Measurements from ENCODE around the gene NPTX2. TPM values are rescaled to one million over a fixed set of nuclear protein-coding genes. Genes with fewer than 3 reads are reported as not detected.

NPTX2 gene
- polyA plus RNA-seq, 1 donor from 2014 or later = 0.98 TPM

GRCh38 chr7:98669329-98670000 is 52.4 kb downstream of the NPTX2 start:
- Histone ChIP-seq H3K79me2 (replicated peaks; ENCODE audit: insufficient read depth, low read length) (no peaks in the 10 kb centered on the region), H3K4me3 (ENCODE audit: low read length) (no peak overlapping the region), H3K4me2 (ENCODE audit: low read length) (no peak overlapping the region), H3K9me2 (ENCODE audit: insufficient read depth, low read length) (no peaks in the 10 kb centered on the region), H3K27me3 (ENCODE audit: insufficient read depth, low read depth, low read length) (no peaks in the 10 kb centered on the region), H3K9me3 (ENCODE audit: low read length) (no peaks in the 10 kb centered on the region), H3F3A (ENCODE audit: insufficient read depth, low read length, poor library complexity, severe bottlenecking) (no peaks in the 10 kb centered on the region), H3K9ac (ENCODE audit: low read length) (no peak overlapping the region), H3K27ac (ENCODE audit: low read length) (no peak overlapping the region), H3K36me3 (ENCODE audit: insufficient read depth, low read length) (no peaks in the 10 kb centered on the region), H2AFZ (ENCODE audit: low read depth, low read length) (no peak overlapping the region), H4K20me1 (ENCODE audit: insufficient read depth) (no peaks in the 10 kb centered on the region)
- TF ChIP-seq SMC3 (conservative IDR thresholded peaks at IDR 0.05; ENCODE audit: poor library complexity) (no peak), EZH2 (IDR thresholded peaks at IDR 0.05; ENCODE audit: borderline replicate concordance, insufficient read depth, low read length, poor library complexity, severe bottlenecking) (no peak), MXI1 (conservative IDR thresholded peaks at IDR 0.05; ENCODE audit: poor library complexity, severe bottlenecking) (no peak), TAF1 (IDR thresholded peaks at IDR 0.05; ENCODE audit: low read depth) (no peak), EP300 (conservative IDR thresholded peaks at IDR 0.05; ENCODE audit: poor library complexity, severe bottlenecking) (no peak), RAD21 (conservative IDR thresholded peaks at IDR 0.05) (no peak), POLR2AphosphoS5 (IDR thresholded peaks at IDR 0.05) (no peak)

GRCh38 chr7:98670186-98670585 is 53.1 kb downstream of the NPTX2 start:
- Histone ChIP-seq H3K4me2 (ENCODE audit: low read length) (no peak overlapping the region), H3K27ac (ENCODE audit: low read length) (no peak overlapping the region), H3K27me3 (ENCODE audit: insufficient read depth, low read depth, low read length) (no peaks in the 10 kb centered on the region)

More at GRCh38 chr7:98670186-98670585, 53.1 kb downstream of the NPTX2 start:
- Histone ChIP-seq H3K36me3 (ENCODE audit: insufficient read depth, low read length) (no peaks in the 10 kb centered on the region), H3K79me2 (replicated peaks; ENCODE audit: insufficient read depth, low read length) (no peaks in the 10 kb centered on the region), H3K9ac (ENCODE audit: low read length) (no peak overlapping the region), H3K9me2 (ENCODE audit: insufficient read depth, low read length) (no peaks in the 10 kb centered on the region), H4K20me1 (ENCODE audit: insufficient read depth) (no peaks in the 10 kb centered on the region), H3F3A (ENCODE audit: insufficient read depth, low read length, poor library complexity, severe bottlenecking) (no peaks in the 10 kb centered on the region), H2AFZ (ENCODE audit: low read depth, low read length) (no peak overlapping the region), H3K4me3 (ENCODE audit: low read length) (no peak overlapping the region), H3K9me3 (ENCODE audit: low read length) (no peaks in the 10 kb centered on the region)
- no peak for TF ChIP-seq RAD21 (conservative IDR thresholded peaks at IDR 0.05)
- TF ChIP-seq EZH2 (IDR thresholded peaks at IDR 0.05; ENCODE audit: borderline replicate concordance, insufficient read depth, low read length, poor library complexity, severe bottlenecking) = no peak
- TF ChIP-seq SMC3 (conservative IDR thresholded peaks at IDR 0.05; ENCODE audit: poor library complexity) = no peak
- no peak for TF ChIP-seq REST (IDR thresholded peaks at IDR 0.05; ENCODE audit: borderline replicate concordance)
- no peak for TF ChIP-seq TAF1 (IDR thresholded peaks at IDR 0.05; ENCODE audit: low read depth)
- TF ChIP-seq MXI1 (conservative IDR thresholded peaks at IDR 0.05; ENCODE audit: poor library complexity, severe bottlenecking) = no peak
- TF ChIP-seq EP300 (conservative IDR thresholded peaks at IDR 0.05; ENCODE audit: poor library complexity, severe bottlenecking) = no peak
- no peak for TF ChIP-seq POLR2AphosphoS5 (IDR thresholded peaks at IDR 0.05)
- no peak for TF ChIP-seq CTCF (IDR thresholded peaks at IDR 0.05; ENCODE audit: poor library complexity, severe bottlenecking)
